Activated naive CD4-positive, alpha-beta T cell treated with anti-CD3 and anti-CD28 coated beads, Interleukin-2, amount 50 U/mL, for 16 hours (primary cell): ENCODE measurements around the gene GSG1L.
"Not testable (repeated sequence)": the region's sequence is repeated elsewhere in the genome, so short reads cannot be mapped to it uniquely, and the experiment has no call there.

Experiments used
- DNase-seq: peaks from one replicate; pipeline ENCODE4 v3.0.0-alpha.2; 2020

The GSG1L gene

DNA sequence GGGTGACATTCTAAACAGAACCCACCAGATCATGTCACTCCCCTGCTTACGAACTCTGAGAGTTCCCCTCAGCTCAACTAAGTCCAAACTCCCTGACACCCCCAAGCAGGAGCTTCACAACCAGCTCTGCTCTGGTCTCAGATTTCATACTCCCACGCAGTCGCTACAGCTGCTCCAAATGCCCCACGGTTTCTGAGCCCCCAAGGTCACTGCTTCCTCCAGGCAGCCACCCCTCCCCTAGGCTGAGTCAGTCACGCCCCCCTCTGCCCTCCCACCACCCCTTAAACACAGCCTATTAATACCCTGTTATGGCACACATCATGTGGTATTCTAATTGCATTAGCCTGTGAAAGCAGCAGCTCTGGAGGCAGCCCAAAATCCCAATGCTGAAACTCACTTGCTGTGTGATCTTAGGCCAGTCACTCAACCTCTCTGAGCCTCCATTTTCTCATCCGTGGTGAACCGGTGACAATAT is 51.5 kb downstream of the GSG1L start:
- no peak for DNase-seq

DNA sequence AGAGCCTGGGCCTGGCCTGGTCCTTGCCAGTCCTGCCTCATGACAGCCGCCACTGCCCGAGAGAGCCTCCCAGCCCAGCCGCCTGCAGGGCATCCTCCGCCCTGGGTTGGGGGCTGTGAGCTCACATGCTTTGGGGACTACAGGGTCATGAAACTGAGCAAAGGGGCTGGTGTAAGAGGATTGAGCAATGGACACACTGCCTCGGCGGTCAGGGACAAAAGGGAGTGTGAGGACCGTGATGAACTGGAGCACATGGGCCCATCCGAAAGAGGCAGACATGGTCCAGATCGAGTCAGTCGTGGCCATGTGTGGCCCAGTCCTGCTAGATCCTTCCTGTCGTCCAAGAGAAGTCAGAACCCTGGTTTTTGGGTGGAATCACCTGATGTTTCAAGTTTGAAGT is 52.3 kb downstream of the GSG1L start:
- DNase-seq = no peak

- DNase-seq = no peak
Observed at GRCh38 chr16:28010671-28011070, 52.8 kb downstream of the GSG1L start.

GRCh38 chr16:28009586-28010373 is 53.7 kb downstream of the GSG1L start:
- no peak for DNase-seq

DNA sequence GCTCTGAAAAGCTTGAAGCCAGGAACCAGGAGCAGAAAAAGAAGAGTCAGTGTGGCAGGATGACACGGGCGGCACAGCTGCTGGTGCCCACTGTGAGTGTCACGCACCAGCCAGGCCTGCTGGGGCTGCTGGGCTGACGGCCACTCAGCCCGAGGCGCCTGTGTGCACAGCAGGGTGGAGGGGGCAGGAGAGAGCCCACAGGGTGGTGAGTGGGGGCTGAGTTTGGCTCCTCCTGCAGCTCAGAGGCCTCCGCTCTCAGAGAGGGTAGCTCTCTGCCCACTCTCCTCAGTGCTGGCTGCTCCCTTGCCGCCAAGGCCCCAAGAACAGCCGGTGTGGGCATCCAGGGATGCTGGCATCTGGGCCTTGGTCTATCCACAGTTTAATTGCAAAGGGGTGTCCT is 59.6 kb downstream of the GSG1L start:
- DNase-seq = no peak

- DNase-seq = no peak
Observed at GRCh38 chr16:28003021-28003865, 60.3 kb downstream of the GSG1L start.

DNA sequence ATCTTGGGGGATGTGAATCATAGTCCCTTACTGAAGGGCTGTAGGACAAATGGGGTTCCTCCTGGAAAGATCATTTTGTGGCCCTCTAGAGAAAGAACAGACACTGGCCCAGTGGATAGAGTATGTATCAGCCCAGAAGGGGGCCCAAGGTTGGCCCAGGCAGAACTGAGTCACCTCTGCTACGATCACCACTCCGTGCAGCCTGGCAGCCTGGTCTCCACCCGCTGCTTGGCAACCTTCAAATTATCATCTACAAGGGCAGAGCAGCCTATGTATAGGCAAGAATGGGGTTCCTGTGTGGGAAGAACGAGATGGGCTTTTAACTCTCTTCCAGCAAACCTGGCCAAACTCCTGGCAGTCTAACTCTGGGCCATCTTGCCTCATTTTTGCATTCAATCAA is 61.9 kb downstream of the GSG1L start:
- no peak for DNase-seq

- DNase-seq = no peak
Observed at GRCh38 chr16:28001184-28001583, 62.3 kb downstream of the GSG1L start.

- no peak for DNase-seq
Observed at GRCh38 chr16:28000314-28001169, 63.0 kb downstream of the GSG1L start.

- DNase-seq = no peak
Observed at GRCh38 chr16:27999687-28000086, 63.8 kb downstream of the GSG1L start.

DNA sequence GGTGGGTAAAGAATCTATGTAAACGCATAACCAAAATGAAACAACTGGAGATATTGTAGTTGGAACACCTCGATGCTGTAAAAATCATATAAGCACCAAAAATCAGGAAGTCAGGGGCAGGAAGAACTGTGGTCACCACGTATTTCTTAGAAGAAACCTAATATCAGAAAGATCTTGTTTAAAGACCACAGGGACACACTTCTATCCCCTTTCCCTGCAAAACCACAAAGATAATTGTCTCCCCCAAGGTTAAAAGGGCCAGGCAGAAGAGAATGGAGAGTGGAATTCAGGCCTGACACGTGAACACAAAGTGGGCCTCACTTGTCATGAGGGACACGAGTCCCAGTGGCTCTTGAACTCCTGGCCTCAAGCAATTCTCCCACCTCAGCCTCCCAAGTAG is 68.1 kb downstream of the GSG1L start:
- no peak for DNase-seq

DNA sequence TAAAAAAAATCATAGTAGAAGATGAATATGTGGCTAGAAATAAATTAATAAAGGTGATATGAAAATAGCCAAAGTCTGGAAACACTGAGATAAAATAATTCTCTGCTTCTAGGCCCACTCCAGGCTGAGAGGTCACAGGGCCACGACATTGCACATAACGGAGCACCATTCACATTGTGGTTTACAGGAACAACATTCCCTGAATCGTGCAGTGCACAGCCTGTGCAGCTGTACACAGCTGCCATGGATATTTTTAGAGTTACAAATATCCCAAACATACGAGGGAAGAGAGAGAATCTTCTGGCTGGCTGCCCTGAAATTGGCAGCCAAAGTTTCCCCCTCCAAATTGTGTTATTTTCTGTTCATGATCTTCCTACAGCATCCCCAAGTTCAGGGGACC is 68.8 kb downstream of the GSG1L start:
- no peak for DNase-seq

- no peak for DNase-seq
Observed at GRCh38 chr16:27993587-27993986, 69.9 kb downstream of the GSG1L start.

- DNase-seq = no peak
Observed at GRCh38 chr16:27991876-27992275, 71.6 kb downstream of the GSG1L start.

DNA sequence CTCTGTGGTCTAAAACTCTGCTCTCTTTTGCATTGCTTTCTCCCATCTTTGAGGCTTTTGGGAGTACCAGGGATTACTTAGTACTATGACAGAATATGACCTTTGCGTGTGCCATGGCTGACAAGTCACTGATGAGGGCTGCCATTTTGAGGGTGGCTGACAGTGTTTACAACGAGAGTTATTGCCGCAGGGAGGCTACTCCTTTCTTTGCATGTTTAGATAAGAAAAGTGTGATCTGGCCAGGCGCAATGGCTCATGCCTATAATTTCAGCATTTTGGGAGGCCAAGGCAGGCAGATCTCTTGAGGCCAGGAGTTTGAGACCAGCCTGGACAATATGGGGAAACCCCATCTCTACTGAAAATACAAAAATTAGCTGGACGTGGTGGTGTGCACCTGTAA is 77.5 kb downstream of the GSG1L start:
- DNase-seq = no peak

GRCh38 chr16:27984121-27984520 is 79.4 kb downstream of the GSG1L start:
- no peak for DNase-seq

- DNase-seq = no peak
Observed at GRCh38 chr16:27983244-27983643, 80.3 kb downstream of the GSG1L start.

- no peak for DNase-seq
Observed at GRCh38 chr16:27982184-27982583, 81.3 kb downstream of the GSG1L start.

DNA sequence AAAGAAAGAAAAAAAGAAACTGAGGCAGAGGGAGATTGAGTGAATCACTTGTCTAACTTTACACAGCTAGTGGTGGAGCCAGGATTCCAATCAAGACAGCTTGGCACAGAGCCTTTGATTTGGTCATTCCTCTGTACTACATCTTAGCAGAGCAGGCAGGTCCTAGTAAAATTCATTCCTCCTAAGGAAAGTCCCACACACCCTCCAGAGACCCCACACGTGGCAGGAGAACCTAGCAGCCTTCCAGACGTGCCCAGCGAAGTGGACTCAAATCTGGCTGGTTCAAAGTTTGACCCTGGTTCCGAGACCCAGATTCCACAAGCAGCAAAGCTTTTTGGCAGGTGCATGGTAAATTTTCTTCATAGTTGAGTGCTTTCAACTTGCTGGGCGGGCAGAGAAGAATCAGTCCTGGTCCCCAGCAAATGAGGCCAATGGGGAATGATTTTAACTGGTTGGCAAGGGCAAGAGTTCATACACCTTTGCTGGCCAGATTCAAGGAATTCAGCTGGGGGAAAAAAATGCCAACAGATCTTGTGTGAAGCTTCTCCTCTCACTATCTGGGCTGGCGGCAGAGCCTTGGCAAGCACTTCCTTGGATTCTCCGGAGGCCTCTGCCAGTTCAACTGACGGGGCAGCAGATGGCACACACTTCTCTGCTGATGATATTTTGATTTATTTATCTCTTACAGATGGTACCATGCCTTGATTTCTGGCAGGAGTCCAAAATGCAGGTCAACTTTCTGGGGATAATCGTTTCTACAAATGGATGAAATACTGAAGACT is 82.4 kb downstream of the GSG1L start:
- DNase-seq = no peak

- no peak for DNase-seq
Observed at GRCh38 chr16:27980076-27980775, 83.3 kb downstream of the GSG1L start.

DNA sequence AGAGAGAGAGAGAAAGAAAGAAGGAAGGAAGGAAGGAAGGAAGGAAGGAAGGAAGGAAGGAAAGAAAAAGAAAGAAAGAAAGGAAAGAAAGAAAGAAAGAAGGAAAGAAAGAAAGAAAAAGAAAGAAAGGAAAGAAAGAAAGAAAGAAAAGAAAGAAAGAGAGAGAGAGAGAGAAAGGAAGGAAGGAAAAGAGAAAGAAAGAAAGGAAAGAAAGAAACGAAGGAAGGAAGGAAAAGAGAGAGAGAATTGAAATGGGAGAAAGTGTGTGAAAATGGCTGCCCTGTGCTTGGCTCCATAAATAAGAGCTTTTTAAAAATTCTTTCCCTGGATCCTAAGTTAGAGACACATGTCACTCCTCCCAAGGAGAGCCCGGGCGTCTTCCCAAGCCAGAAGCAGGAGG is 83.8 kb downstream of the GSG1L start:
- not testable (repeated sequence) for DNase-seq

- no peak for DNase-seq
Observed at GRCh38 chr16:27978876-27979275, 84.6 kb downstream of the GSG1L start.
